AG09319 (cell line): ENCODE results near the gene SIDT1.

ENCODE experiments used
- DNase-seq: peaks from one replicate; pipeline ENCODE4 v3.0.0-alpha.2; 2010; ENCODE audit warnings: low read depth; ENCODE audit errors: extremely low read depth
- TF ChIP-seq, protein P1 (sequence below): IDR thresholded peaks from 2 replicates; pipeline ENCODE4 v1.5.1; 2011; ENCODE audit warnings: low read depth, mild to moderate bottlenecking, inconsistent platforms, low read length, moderate library complexity

Gene SIDT1

DNA sequence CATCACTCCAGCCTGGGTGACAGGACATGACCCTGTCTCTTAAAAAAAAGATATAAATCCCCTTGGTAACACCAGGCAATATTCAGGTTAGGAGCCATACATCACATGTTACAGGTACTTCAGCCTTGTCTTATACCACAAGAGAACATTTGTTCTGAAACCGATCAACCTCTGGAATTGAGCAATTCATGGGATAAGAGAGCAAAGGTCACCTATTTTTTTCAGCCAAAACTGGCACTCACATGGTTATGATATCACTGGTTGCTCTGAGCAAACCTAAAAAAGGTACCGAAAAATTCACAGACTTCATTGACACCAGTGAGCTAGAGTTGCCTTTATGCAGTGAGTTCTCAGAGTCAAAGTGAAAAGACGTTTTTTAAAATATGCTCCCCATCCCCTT, 26.5 kb upstream of the SIDT1 start:
- DNase-seq, result no peak
- TF ChIP-seq, protein P1, sequence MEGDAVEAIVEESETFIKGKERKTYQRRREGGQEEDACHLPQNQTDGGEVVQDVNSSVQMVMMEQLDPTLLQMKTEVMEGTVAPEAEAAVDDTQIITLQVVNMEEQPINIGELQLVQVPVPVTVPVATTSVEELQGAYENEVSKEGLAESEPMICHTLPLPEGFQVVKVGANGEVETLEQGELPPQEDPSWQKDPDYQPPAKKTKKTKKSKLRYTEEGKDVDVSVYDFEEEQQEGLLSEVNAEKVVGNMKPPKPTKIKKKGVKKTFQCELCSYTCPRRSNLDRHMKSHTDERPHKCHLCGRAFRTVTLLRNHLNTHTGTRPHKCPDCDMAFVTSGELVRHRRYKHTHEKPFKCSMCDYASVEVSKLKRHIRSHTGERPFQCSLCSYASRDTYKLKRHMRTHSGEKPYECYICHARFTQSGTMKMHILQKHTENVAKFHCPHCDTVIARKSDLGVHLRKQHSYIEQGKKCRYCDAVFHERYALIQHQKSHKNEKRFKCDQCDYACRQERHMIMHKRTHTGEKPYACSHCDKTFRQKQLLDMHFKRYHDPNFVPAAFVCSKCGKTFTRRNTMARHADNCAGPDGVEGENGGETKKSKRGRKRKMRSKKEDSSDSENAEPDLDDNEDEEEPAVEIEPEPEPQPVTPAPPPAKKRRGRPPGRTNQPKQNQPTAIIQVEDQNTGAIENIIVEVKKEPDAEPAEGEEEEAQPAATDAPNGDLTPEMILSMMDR, result no peak

DNA sequence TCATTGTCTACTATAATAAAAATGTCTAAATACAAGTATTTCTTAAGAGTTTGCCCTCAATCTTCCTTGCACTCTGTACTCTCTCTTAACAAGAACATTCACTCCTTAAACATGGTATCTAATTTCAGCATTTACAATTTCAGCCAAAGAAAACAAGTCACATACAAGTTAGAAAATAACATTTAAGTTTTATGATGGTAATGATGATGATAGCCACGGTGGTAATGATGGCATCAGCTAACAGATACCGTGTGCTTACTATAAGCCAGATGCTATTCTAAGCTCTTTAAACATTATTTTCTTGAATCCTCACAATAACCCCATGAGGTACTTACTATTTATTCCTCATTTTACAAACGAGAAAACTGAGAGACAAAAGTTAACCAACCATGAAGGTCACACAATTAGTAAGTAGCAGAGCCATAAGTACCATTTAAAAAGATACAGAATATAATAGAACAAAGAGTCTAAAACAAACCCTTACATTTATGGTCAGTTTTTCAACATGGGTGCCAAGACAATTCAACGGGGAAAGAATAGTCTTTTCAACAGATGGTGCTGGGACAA, 24.8 kb upstream of the SIDT1 start:
- no peak for DNase-seq
- TF ChIP-seq, protein P1, result no peak

DNA sequence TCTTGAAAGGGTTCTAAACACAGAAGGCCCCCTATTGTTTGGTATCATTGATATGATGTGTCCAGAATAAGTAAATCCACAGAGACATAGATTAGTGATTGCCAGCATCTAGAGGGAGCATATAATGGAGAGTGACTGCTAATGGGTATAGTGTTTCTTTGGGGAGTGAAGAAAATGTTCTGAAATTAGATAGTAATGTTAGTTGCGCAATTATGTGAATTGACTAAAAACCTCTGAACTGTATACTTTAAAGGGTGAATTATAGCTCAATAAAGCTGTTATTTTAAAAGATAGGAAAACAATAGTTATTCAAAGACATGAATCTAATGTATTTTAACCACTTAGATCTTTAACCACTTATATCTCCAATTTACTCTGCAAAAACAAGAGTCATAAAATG, 23.4 kb upstream of the SIDT1 start:
- TF ChIP-seq, protein P1, result no peak
- DNase-seq, result no peak

DNA sequence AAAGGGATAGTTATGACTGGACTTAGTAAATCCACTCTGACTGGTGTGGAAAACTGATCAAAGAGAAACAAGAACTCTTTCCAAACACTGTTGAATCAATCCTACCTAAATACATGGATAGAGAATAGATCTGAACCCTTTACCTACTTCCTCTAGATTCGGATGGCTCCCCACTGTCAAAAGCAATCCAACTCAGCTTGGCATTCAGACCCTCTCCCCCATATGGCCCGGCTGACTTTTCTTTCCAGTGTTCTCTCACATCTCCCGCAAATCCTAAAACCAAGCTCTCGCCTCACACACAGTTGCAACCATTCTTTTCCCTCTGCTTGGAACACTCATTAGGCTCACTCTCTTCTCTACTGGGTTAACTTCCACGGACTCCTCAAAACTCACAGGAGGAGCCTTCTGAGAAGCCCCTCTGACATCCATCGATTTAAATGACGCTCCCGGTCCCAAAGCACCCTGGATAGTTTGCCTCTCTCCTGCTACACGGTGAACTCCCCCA, 18.0 kb upstream of the SIDT1 start:
- TF ChIP-seq, protein P1, result no peak
- DNase-seq, result no peak

DNA sequence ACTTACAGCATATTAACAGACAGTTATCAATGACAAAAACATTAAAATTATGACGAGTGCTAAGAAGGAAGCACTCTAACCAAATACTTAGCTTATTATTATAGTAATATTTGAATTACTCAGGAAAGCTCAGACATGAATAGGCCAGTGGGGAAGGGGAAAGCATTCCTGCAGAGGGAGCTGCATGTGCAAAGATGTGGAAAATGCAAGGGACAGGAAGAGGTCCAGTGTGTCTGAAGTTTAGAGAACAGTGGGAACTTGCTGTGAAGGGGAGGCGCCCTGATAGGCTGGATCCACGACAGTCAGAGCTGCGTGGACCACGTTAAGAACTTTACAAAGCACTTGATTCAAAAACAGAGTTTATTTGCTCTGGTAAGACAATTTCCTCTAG, 16.2 kb upstream of the SIDT1 start:
- TF ChIP-seq, protein P1, result no peak
- no peak for DNase-seq

DNA sequence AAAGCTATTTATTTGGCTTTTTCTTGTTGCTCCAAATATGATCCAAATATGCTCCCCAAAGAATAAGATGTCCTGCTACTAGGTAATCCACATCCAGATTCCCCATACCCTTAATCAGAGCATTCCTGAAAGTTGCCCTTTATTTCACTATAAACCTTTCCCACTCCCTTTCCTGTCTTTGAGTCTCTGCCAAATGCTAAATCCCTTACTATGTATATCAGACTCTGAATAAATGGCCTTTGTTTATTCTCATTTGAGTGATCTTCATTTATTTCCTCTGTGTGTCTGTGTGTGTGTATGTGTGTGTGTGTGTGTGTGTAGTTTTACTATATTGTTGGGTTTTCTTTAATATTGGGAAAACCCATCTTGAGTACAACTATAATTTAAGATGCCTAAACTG, 10.4 kb upstream of the SIDT1 start:
- TF ChIP-seq, protein P1, result no peak
- DNase-seq, result no peak

DNA sequence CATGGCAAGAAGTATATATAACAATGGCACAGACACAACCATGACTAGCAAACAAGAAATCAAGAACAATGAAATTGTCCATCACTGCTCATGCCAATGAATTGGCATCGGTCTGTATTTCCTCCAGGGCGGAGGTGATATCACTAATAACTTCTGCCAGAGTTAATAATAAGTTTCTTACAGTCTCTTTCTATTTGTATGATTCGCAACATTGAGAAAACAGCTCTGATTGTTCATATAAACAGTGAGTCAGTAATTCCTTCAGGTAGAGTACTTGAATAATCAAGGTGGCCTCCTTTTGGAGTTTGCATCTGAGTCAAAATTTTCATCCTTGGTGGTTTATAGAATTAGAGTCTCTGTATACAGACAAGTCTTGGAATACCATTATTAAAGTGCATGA, 9.1 kb upstream of the SIDT1 start:
- no peak for DNase-seq
- TF ChIP-seq, protein P1, result no peak
